Smooth muscle cell (in vitro differentiated cells): ENCODE measurements around the gene GABPB1. TPM values are rescaled to one million over a fixed set of nuclear protein-coding genes. Genes with fewer than 3 reads are reported as not detected.

Experiments
- DNase-seq: peaks from one replicate; lab custom pipeline; 2025; ENCODE audit not compliant: unreplicated experiment; lab: John Stamatoyannopoulos, UW
- H2AFZ ChIP-seq: fragments of 200-600 bp; sonication (generic); 2 replicates; pipeline ENCODE4 v1.6.0; 2016; ENCODE audit warnings: antibody characterized with exemption, low read depth, mild to moderate bottlenecking
- H3F3A ChIP-seq: fragments of 200-600 bp; sonication (generic); 2 replicates; pipeline ENCODE4 v1.6.0; 2017; ENCODE audit warnings: antibody characterized with exemption, low read depth
- H3K27ac ChIP-seq: fragments of 200-600 bp; sonication (generic); 2 replicates; pipeline ENCODE4 v1.5.1; 2016; ENCODE audit warnings: low read depth, mild to moderate bottlenecking
- H3K27me3 ChIP-seq: fragments of 200-600 bp; sonication (generic); 2 replicates; pipeline ENCODE4 v1.6.1; 2016; ENCODE audit warnings: low read depth, mild to moderate bottlenecking
- H3K36me3 ChIP-seq: fragments of 200-600 bp; sonication (generic); 2 replicates; pipeline ENCODE4 v1.5.1; 2016; ENCODE audit warnings: low read depth
- H3K4me1 ChIP-seq: fragments of 200-600 bp; sonication (generic); 2 replicates; pipeline ENCODE4 v1.5.1; 2016; ENCODE audit warnings: low read depth
- H3K4me2 ChIP-seq: fragments of 200-600 bp; sonication (generic); 2 replicates; pipeline ENCODE4 v1.6.0; 2016; ENCODE audit warnings: mild to moderate bottlenecking
- H3K4me3 ChIP-seq: fragments of 200-600 bp; sonication (generic); 2 replicates; pipeline ENCODE4 v1.5.1; 2016; ENCODE audit warnings: mild to moderate bottlenecking
- H3K79me2 ChIP-seq: fragments of 200-600 bp; sonication (generic); 2 replicates; pipeline ENCODE4 v1.6.0; 2016; ENCODE audit warnings: low read depth, mild to moderate bottlenecking
- H3K9ac ChIP-seq: fragments of 200-600 bp; sonication (generic); 2 replicates; pipeline ENCODE4 v1.6.0; 2016; ENCODE audit warnings: low read depth
- H3K9me3 ChIP-seq: fragments of 200-600 bp; sonication (generic); replicated peaks from 2 replicates; pipeline ENCODE4 v1.5.1; 2016; ENCODE audit warnings: low read depth
- H4K20me1 ChIP-seq: fragments of 200-600 bp; sonication (generic); 2 replicates; pipeline ENCODE4 v1.6.0; 2016; ENCODE audit warnings: low read depth
- CTCF ChIP-seq: fragments of 200-600 bp; sonication (generic); IDR thresholded peaks from 2 replicates; pipeline ENCODE4 v1.5.1; 2017; ENCODE audit warnings: borderline replicate concordance, mild to moderate bottlenecking, antibody characterized with exemption; ENCODE audit not compliant: insufficient read depth, poor library complexity, severe bottlenecking
- WGBS: methylation state at CpG from one replicate; pipeline ENCODE4 v1.1.7; 2016; ENCODE audit warnings: low lambda C conversion rate; 5-methylcytosine and 5-hydroxymethylcytosine counted together
- polyA plus RNA-seq: library from polyadenylated mRNA; unstranded; fragments of >200 nt; fragmentation: Nextera tagmentation; extraction: Ambion mirVana; gene quantifications from 2 replicates; pipeline ENCODE4 v1.2.1, GENCODE V29; 2016
- total RNA-seq: library from RNA; depleted of rRNA; stranded (reverse); fragments of >200 nt; gene quantifications from 2 replicates; pipeline ENCODE4 v1.2.3, GENCODE V29; 2014

GABPB1 gene
- total and polyA plus RNA-seq, 2 experiments from 2014 or later, result 24.1 to 49.3 TPM

DNA sequence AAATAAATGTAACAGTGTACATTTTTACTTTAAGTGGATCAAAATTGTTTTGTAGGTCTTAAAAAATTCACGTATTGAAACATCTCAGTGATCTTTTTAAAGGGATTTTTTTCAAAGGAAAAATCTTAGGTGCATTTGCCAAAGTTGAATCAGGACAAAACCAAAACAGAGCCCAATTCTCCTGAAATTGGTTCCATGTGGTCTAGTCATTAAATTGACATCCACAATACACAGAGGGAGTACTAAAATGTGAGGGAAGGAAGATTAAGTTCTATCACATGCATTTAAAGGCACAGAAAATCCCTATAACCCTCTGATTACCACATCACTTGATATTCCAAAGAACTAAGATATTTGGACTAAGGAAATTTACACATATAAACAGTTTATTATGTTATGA is 50.2 kb downstream of the GABPB1 start:
- peaks cover 40% of the 10 kb centered on the region for H3K36me3 ChIP-seq
- H3K9me3 ChIP-seq, result peaks cover 10% of the 10 kb centered on the region
- no peak for TF ChIP-seq CTCF
- H3K4me1 ChIP-seq, result no peaks in the 10 kb centered on the region
- H2AFZ ChIP-seq, result no peak overlapping the region
- no peak overlapping the region for H3K27ac ChIP-seq
- 97% methylated on average over 1 of the region's 1 CpG for WGBS
- DNase-seq, result no peak
- H4K20me1 ChIP-seq, result no peaks in the 10 kb centered on the region
- H3F3A ChIP-seq, result no peaks in the 10 kb centered on the region
- H3K4me3 ChIP-seq, result no peak overlapping the region
- no peak overlapping the region for H3K9ac ChIP-seq
- no peak overlapping the region for H3K4me2 ChIP-seq
- H3K27me3 ChIP-seq, result no peaks in the 10 kb centered on the region
- H3K79me2 ChIP-seq, result no peaks in the 10 kb centered on the region

GRCh38 chr15:50302581-50302980 is 52.4 kb downstream of the GABPB1 start:
- no peak overlapping the region for H2AFZ ChIP-seq
- no peak overlapping the region for H3K9ac ChIP-seq
- H4K20me1 ChIP-seq, result no peaks in the 10 kb centered on the region
- H3K4me3 ChIP-seq, result no peak overlapping the region
- no peaks in the 10 kb centered on the region for H3K27me3 ChIP-seq
- no peak for TF ChIP-seq CTCF
- no peak overlapping the region for H3K27ac ChIP-seq
- H3K4me2 ChIP-seq, result no peak overlapping the region
- peaks cover 24% of the 10 kb centered on the region for H3K36me3 ChIP-seq
- no peaks in the 10 kb centered on the region for H3K4me1 ChIP-seq
- no peak for DNase-seq
- 100% methylated on average over 1 of the region's 1 CpG for WGBS
- peaks cover under 1% of the 10 kb centered on the region for H3K9me3 ChIP-seq
- no peaks in the 10 kb centered on the region for H3F3A ChIP-seq
- H3K79me2 ChIP-seq, result no peaks in the 10 kb centered on the region

DNA sequence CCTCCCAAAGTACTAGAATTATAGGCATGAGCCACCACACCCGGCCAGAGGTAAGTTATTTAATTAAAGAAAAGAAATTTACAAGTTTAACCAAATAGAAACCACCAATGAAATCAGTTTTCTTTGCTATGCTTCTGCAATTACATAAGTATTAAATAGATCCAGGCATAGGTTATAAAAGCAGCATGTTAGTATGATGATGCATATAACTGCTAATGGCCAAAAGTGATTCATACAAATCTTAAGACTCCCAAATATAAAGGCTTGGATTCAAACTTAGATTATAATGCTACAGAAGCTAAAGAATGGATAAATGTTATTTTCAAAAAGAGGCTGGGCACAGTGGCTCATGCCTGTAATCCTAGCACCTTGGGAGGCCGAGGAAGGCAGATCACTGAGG is 56.7 kb downstream of the GABPB1 start:
- H3K4me1 ChIP-seq, result no peaks in the 10 kb centered on the region
- H3K4me2 ChIP-seq, result no peak overlapping the region
- no peak for DNase-seq
- H3K27ac ChIP-seq, result no peak overlapping the region
- no peaks in the 10 kb centered on the region for H3F3A ChIP-seq
- no peak for TF ChIP-seq CTCF
- no peak overlapping the region for H3K4me3 ChIP-seq
- peaks cover 12% of the 10 kb centered on the region for H3K36me3 ChIP-seq
- no peaks in the 10 kb centered on the region for H4K20me1 ChIP-seq
- H3K9ac ChIP-seq, result no peak overlapping the region
- 93% methylated on average over 2 of the region's 2 CpGs for WGBS
- no peaks in the 10 kb centered on the region for H3K79me2 ChIP-seq
- H3K9me3 ChIP-seq, result no peaks in the 10 kb centered on the region
- H3K27me3 ChIP-seq, result no peaks in the 10 kb centered on the region
- no peak overlapping the region for H2AFZ ChIP-seq

- H3K9ac ChIP-seq, result no peak overlapping the region
- H3K4me1 ChIP-seq, result no peaks in the 10 kb centered on the region
- WGBS, result 100% methylated on average over 1 of the region's 1 CpG
- no peak overlapping the region for H3K4me2 ChIP-seq
- H3K9me3 ChIP-seq, result no peaks in the 10 kb centered on the region
- no peak overlapping the region for H3K4me3 ChIP-seq
- no peak for DNase-seq
- peaks cover 6% of the 10 kb centered on the region for H3K36me3 ChIP-seq
- no peaks in the 10 kb centered on the region for H4K20me1 ChIP-seq
- H2AFZ ChIP-seq, result no peak overlapping the region
- H3F3A ChIP-seq, result no peaks in the 10 kb centered on the region
- no peak overlapping the region for H3K27ac ChIP-seq
- no peaks in the 10 kb centered on the region for H3K79me2 ChIP-seq
- no peaks in the 10 kb centered on the region for H3K27me3 ChIP-seq
- no peak for TF ChIP-seq CTCF
Measured at GRCh38 chr15:50295966-50296365, 59.0 kb downstream of the GABPB1 start.
